Measurements from ENCODE around the gene MIDN.

DNA sequence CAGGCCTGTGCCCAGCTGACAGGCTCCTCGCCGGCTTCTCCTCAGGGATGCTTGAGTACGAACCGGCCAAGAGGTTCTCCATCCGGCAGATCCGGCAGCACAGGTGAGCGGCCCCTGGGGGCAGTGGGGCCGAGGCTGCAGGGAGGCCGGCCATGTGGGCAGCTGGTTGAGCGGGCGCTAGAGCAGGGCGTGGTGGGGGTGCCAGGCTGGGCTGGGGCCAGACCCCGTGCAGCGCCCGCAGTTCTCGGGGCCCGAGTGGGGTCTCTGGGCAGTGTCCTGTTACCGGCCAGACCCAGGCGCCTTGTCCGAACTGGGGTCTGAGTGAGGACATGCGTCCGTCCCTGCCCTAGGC is 26.5 kb upstream of the MIDN start:
- TF ChIP-seq POLR2A (IDR thresholded peaks at IDR 0.05; ENCODE audit: low read depth, low read length) (no peak), POLR2AphosphoS5 (IDR thresholded peaks at IDR 0.05; ENCODE audit: low read depth, low read length) (no peak), TAF1 (IDR thresholded peaks at IDR 0.05; ENCODE audit: low read depth, low read length) (no peak), SPI1 (IDR thresholded peaks at IDR 0.05; ENCODE audit: low read depth, low read length) (no peak)

Data from GM12891 (cell line).